Ishikawa (cell line): ENCODE results near the gene RABAC1.

ENCODE experiments used
- CEBPB ChIP-seq: IDR thresholded peaks from 2 replicates; pipeline ENCODE4 v1.6.1; 2012
- CREB1 ChIP-seq: IDR thresholded peaks from 2 replicates; pipeline ENCODE4 v1.6.1; 2012; ENCODE audit warnings: low read depth
- EGR1 ChIP-seq: IDR thresholded peaks from 2 replicates; pipeline ENCODE4 v1.6.1; 2012
- EP300 ChIP-seq: IDR thresholded peaks from 2 replicates; pipeline ENCODE4 v1.6.1; 2012; ENCODE audit warnings: borderline replicate concordance
- FOXM1 ChIP-seq: IDR thresholded peaks from 2 replicates; pipeline ENCODE4 v1.6.1; 2012; ENCODE audit warnings: low read depth, borderline replicate concordance
- MAX ChIP-seq: IDR thresholded peaks from 2 replicates; pipeline ENCODE4 v1.6.1; 2012
- NFIC ChIP-seq: IDR thresholded peaks from 2 replicates; pipeline ENCODE4 v1.6.1; 2012
- RAD21 ChIP-seq: IDR thresholded peaks from 2 replicates; pipeline ENCODE4 v1.6.1; 2012; ENCODE audit warnings: low read depth
- TAF1 ChIP-seq: IDR thresholded peaks from 2 replicates; pipeline ENCODE4 v1.6.1; 2012; ENCODE audit warnings: low read depth, mild to moderate bottlenecking
- TCF12 ChIP-seq: IDR thresholded peaks from 2 replicates; pipeline ENCODE4 v1.6.1; 2012; ENCODE audit warnings: low read depth
- TEAD4 ChIP-seq: IDR thresholded peaks from 2 replicates; pipeline ENCODE4 v1.6.1; 2012
- USF1 ChIP-seq: IDR thresholded peaks from 2 replicates; pipeline ENCODE4 v1.6.1; 2012
- YY1 ChIP-seq: IDR thresholded peaks from 2 replicates; pipeline ENCODE4 v1.6.1; 2012; ENCODE audit warnings: low read depth
- ZBTB7A ChIP-seq: IDR thresholded peaks from 2 replicates; pipeline ENCODE4 v1.6.1; 2012; ENCODE audit warnings: low read depth
- TF ChIP-seq, protein P1 (sequence below): IDR thresholded peaks from 2 replicates; pipeline ENCODE4 v1.6.1; 2012; ENCODE audit warnings: low read depth, mild to moderate bottlenecking

Gene RABAC1

GRCh38 chr19:41923045-41923788 is 35.9 kb downstream of the RABAC1 start:
- no peak for TF ChIP-seq USF1
- no peak for TF ChIP-seq ZBTB7A
- no peak for TF ChIP-seq RAD21
- no peak for TF ChIP-seq CREB1
- no peak for TF ChIP-seq EGR1
- no peak for TF ChIP-seq NFIC
- TF ChIP-seq EP300: no peak
- TF ChIP-seq YY1: no peak
- TF ChIP-seq TEAD4: no peak
- TF ChIP-seq, protein P1, sequence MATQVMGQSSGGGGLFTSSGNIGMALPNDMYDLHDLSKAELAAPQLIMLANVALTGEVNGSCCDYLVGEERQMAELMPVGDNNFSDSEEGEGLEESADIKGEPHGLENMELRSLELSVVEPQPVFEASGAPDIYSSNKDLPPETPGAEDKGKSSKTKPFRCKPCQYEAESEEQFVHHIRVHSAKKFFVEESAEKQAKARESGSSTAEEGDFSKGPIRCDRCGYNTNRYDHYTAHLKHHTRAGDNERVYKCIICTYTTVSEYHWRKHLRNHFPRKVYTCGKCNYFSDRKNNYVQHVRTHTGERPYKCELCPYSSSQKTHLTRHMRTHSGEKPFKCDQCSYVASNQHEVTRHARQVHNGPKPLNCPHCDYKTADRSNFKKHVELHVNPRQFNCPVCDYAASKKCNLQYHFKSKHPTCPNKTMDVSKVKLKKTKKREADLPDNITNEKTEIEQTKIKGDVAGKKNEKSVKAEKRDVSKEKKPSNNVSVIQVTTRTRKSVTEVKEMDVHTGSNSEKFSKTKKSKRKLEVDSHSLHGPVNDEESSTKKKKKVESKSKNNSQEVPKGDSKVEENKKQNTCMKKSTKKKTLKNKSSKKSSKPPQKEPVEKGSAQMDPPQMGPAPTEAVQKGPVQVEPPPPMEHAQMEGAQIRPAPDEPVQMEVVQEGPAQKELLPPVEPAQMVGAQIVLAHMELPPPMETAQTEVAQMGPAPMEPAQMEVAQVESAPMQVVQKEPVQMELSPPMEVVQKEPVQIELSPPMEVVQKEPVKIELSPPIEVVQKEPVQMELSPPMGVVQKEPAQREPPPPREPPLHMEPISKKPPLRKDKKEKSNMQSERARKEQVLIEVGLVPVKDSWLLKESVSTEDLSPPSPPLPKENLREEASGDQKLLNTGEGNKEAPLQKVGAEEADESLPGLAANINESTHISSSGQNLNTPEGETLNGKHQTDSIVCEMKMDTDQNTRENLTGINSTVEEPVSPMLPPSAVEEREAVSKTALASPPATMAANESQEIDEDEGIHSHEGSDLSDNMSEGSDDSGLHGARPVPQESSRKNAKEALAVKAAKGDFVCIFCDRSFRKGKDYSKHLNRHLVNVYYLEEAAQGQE: no peak
- no peak for TF ChIP-seq MAX
- no peak for TF ChIP-seq CEBPB
- no peak for TF ChIP-seq TCF12

GRCh38 chr19:41922585-41922984 is 36.5 kb downstream of the RABAC1 start:
- no peak for TF ChIP-seq USF1
- no peak for TF ChIP-seq RAD21
- no peak for TF ChIP-seq TAF1
- TF ChIP-seq CEBPB: no peak
- TF ChIP-seq FOXM1: no peak
- TF ChIP-seq CREB1: no peak
- no peak for TF ChIP-seq MAX
- TF ChIP-seq EP300: no peak
- no peak for TF ChIP-seq TEAD4
- TF ChIP-seq NFIC: no peak
- TF ChIP-seq YY1: no peak
- no peak for TF ChIP-seq EGR1
- no peak for TF ChIP-seq ZBTB7A
- TF ChIP-seq, protein P1: no peak
- no peak for TF ChIP-seq TCF12

DNA sequence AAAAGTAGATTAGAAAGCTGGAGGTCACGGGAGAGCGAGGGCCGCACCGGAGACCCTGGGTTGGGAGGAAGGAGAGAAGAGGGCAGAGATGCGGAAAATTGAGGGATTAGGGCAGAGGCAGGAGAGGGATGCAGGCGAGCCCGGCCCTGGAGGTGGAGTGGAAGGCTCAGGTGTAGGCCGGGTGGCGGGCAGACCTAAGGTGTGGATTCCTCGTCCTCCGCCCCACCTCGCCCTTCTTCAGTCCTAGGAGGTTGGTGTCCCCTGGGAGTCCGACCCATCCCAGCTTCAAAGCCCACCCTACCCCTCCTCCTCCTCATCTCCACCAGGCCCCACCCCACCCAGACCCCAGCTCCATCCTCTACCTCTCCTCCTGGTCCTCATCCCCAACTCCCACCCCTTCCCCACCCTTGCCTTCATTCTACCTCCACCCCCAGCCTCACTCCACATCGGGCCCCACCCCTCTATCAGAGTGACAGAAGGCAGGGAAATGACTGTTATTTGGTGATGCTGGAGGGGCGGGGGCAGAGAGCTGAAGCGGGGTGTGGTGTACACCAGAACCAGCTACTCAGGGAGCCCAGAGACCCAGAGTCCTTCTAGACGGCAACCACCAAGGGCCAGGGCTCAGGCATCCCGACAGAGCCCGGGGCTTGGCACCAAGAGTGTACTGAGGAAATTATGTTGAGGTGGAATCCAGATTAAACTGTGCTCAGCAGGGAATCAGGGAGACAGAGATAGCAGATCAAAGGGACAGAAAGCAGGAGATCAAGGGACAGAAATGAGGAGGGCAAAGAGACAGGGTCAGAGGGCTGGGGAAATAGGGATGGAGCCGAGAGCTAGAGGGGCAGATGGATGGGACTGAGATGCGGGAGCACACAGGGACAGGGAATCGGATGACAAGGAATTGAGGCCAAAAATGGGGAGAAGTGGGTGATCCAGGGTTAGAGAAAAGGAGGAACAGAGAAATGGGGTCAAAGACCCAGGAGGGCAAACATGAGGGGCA is 37.2 kb downstream of the RABAC1 start:
- no peak for TF ChIP-seq MAX

GRCh38 chr19:41920882-41921576 is 38.1 kb downstream of the RABAC1 start:
- TF ChIP-seq TAF1: no peak
- no peak for TF ChIP-seq RAD21
- TF ChIP-seq USF1: no peak
- TF ChIP-seq MAX: no peak
- TF ChIP-seq YY1: no peak
- no peak for TF ChIP-seq ZBTB7A
- TF ChIP-seq FOXM1: no peak
- no peak for TF ChIP-seq EP300
- no peak for TF ChIP-seq TEAD4
- TF ChIP-seq, protein P1: no peak
- no peak for TF ChIP-seq EGR1
- no peak for TF ChIP-seq NFIC
- no peak for TF ChIP-seq TCF12
- no peak for TF ChIP-seq CREB1
- no peak for TF ChIP-seq CEBPB
